A673 (cell line): ENCODE measurements around the gene TSPYL2. TPM values are rescaled to one million over a fixed set of nuclear protein-coding genes. Genes with fewer than 3 reads are reported as not detected.
A peak's percentile ranks its signal among the peaks of the same experiment; 100 is the strongest.

Experiments used
- BruUV-seq: library from RNA; stranded (reverse); fragments of 400-500 nt; replicated peaks from 2 replicates; lab custom pipeline; 2021; lab: Mats Ljungman, UMichigan
- CTCF ChIA-PET: fragments of 300-600 bp; sonication (Branson Sonifier 250); formaldehyde crosslinking; loops from one replicate; lab custom pipeline; 2022; ENCODE audit warnings: antibody characterized with exemption; lab: Charles Lee
- POLR2A ChIA-PET: fragments of 300-600 bp; sonication (Branson Sonifier 250); formaldehyde crosslinking; loops from one replicate; lab custom pipeline; 2022; ENCODE audit warnings: antibody characterized with exemption; ENCODE audit not compliant: low non-redundant PET; lab: Charles Lee
- DNase-seq: peaks from one replicate; pipeline ENCODE4 v3.0.0-alpha.2; 2015; ENCODE audit warnings: low spot score
- H3K27ac ChIP-seq: fragments of 200-600 bp; sonication (generic); 2 replicates; pipeline ENCODE4 v1.5.1; 2016; ENCODE audit warnings: mixed run types, low read depth, mild to moderate bottlenecking, mixed read lengths, antibody characterized with exemption, low read length; ENCODE audit not compliant: poor library complexity, severe bottlenecking
- H3K27me3 ChIP-seq: fragments of 200-600 bp; sonication (generic); replicated peaks from 2 replicates; pipeline ENCODE4 v1.6.1; 2017; ENCODE audit warnings: mixed run types, low read depth, mild to moderate bottlenecking, mixed read lengths, antibody characterized with exemption, low read length; ENCODE audit not compliant: insufficient read depth, poor library complexity
- H3K36me3 ChIP-seq: fragments of 200-600 bp; sonication (generic); 2 replicates; pipeline ENCODE4 v1.6.1; 2016; ENCODE audit warnings: mixed run types, mild to moderate bottlenecking, mixed read lengths, antibody characterized with exemption, low read length; ENCODE audit not compliant: insufficient read depth, poor library complexity, severe bottlenecking
- H3K4me1 ChIP-seq: fragments of 200-600 bp; sonication (generic); 2 replicates; pipeline ENCODE4 v1.6.1; 2017; ENCODE audit warnings: mixed run types, mild to moderate bottlenecking, mixed read lengths, antibody characterized with exemption, low read length; ENCODE audit not compliant: insufficient read depth, poor library complexity, severe bottlenecking
- H3K4me3 ChIP-seq: fragments of 200-600 bp; sonication (generic); 2 replicates; pipeline ENCODE4 v1.5.1; 2016; ENCODE audit warnings: low read depth, mixed run types, mild to moderate bottlenecking, mixed read lengths, low read length; ENCODE audit not compliant: poor library complexity, severe bottlenecking
- H3K9me3 ChIP-seq: fragments of 200-600 bp; sonication (generic); 2 replicates; pipeline ENCODE4 v1.6.1; 2016; ENCODE audit warnings: mixed run types, low read depth, mild to moderate bottlenecking, mixed read lengths, antibody characterized with exemption, low read length; ENCODE audit not compliant: poor library complexity, severe bottlenecking
- CTCF ChIP-seq: fragments of 300-800, 200-600 bp; sonication (generic); conservative IDR thresholded peaks from 2 replicates; pipeline ENCODE4 v1.5.1; 2017; ENCODE audit warnings: low read depth, mild to moderate bottlenecking, antibody characterized with exemption, low read length, moderate library complexity, mixed read lengths
- EZH2 ChIP-seq: fragments of 200-600 bp; sonication (generic); IDR thresholded peaks from 2 replicates; pipeline ENCODE4 v1.6.1; 2017; ENCODE audit warnings: borderline replicate concordance, low read depth, mild to moderate bottlenecking, mixed read lengths, antibody characterized with exemption, low read length; ENCODE audit not compliant: poor library complexity, severe bottlenecking
- intact Hi-C: fragments of 100-400 bp; cut with micrococcal nuclease; formaldehyde crosslinking; loops from one replicate; pipeline ENCODE4 v1.10.0; 2022; ENCODE audit not compliant: unreplicated experiment
- total RNA-seq: library from RNA; stranded (reverse); gene quantifications from 2 replicates; pipeline ENCODE4 v1.2.3, GENCODE V29; 2021

TSPYL2 gene
- total RNA-seq, 1 experiment from 2014 or later: 25.0 TPM

GRCh38 chrX:53093177-53093655 lies 11.0 kb downstream of the TSPYL2 start:
- CTCF ChIA-PET: no interaction called here
- H3K27me3 ChIP-seq: no peaks in the 10 kb centered on the region
- H3K9me3 ChIP-seq: no peaks in the 10 kb centered on the region
- H3K36me3 ChIP-seq: no peaks in the 10 kb centered on the region
- POLR2A ChIA-PET: no interaction called here
- intact Hi-C loops: loop anchor here (1.0 kb wide), 1 partner anchor 98 kb away; no protein-coding TSS in a partner anchor
- peak; percentile 69 for TF ChIP-seq CTCF
- TF ChIP-seq EZH2: no peak
- H3K4me1 ChIP-seq: peaks cover 7% of the 10 kb centered on the region
- no TSS peak for BruUV-seq
- peak; percentile 88 for DNase-seq
- H3K27ac ChIP-seq: peak overlapping the region; percentile 87
- H3K4me3 ChIP-seq: peak overlapping the region; percentile 65

- no TSS peak for BruUV-seq
- Histone ChIP-seq H3K4me3 (peak within 1 kb of the TSS; percentile 65), H3K27ac (peak within 1 kb of the TSS; percentile 87), H3K4me1 (peaks cover 5% of the 10 kb centered on the region), H3K36me3 (no peaks in the 10 kb centered on the region), H3K27me3 (no peaks in the 10 kb centered on the region), H3K9me3 (no peaks in the 10 kb centered on the region)
- ChIA-PET POLR2A (no interaction called here), CTCF (interaction anchor here (0.5 to 1.1 kb wide), 2 partner anchors 97 to 115 kb away, joined by 3 to 13 read pairs; no protein-coding TSS in a partner anchor)
- no peak for TF ChIP-seq EZH2
- no peak for TF ChIP-seq CTCF
- intact Hi-C loops: loop anchor here (1.0 kb wide), 1 partner anchor 99 kb away; no protein-coding TSS in a partner anchor
- peak; percentile 97 for DNase-seq
Measured at GRCh38 chrX:53093748-53094581, 11.8 kb downstream of the TSPYL2 start, which contains the start of gene KANTR. Gene KANTR (plus strand): TSS chrX:53094142. CDS start chrX:53124273, 30,131 bp downstream.

- Histone ChIP-seq H3K27ac (peak overlapping the region; percentile 87), H3K9me3 (no peaks in the 10 kb centered on the region), H3K4me3 (peak overlapping the region; percentile 65), H3K36me3 (no peaks in the 10 kb centered on the region), H3K4me1 (peaks cover 5% of the 10 kb centered on the region), H3K27me3 (no peaks in the 10 kb centered on the region)
- no peak for DNase-seq
- POLR2A ChIA-PET: no interaction called here
- TF ChIP-seq EZH2: no peak
- no peak for TF ChIP-seq CTCF
- TSS peak; percentile 47 for BruUV-seq
- CTCF ChIA-PET: interaction anchor here (1.1 kb wide), 1 partner anchor 96 kb away, joined by 3 read pairs; no protein-coding TSS in a partner anchor
- intact Hi-C loops: no loop called here
Measured at GRCh38 chrX:53094582-53094905, 12.4 kb downstream of the TSPYL2 start.
